ENCODE measurements around the gene TRPC4. TPM values are rescaled to one million over a fixed set of nuclear protein-coding genes. Genes with fewer than 3 reads are reported as not detected.
A peak's percentile ranks its signal among the peaks of the same experiment; 100 is the strongest.

The TRPC4 gene
- polyA plus RNA-seq, 1 donor from 2014 or later, result 8.8 TPM

DNA sequence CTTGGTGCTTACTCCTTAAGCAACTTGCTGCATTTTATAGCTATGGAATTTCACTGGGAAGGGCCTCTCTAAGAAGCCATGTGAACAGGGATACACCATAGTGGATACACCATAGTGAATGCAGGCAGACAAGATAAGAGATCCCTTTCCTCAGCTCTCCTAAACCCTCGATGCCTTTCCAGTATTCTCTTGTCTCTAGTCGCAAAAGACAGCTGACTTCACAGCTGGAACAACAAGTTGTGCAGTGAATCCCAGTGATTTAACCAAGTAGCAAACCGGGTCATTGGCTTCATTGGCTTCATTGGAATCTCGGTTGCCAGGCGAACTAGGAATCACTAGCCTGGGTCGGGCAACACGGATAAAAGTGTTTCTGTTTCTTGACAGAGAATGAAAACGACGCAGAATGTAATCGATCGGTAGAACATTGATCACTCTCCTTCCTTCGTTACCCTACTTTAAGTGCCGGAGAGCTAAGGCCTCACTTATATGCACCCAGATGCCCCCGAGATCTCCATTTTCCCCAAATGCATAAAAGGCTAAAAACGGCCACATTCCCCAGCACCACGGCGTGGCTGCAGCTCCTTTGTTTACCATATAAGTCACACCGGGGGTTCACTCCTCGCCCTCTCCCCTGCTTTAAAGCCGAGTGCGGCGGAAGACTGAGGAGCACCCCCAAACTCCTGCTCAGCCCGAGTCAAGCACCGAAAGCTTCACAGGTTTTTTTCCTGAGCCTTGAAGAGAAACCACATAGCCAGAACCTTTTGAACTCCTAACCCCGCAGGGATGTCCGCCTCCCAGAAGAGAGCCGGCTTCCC, 674 bp downstream of the TRPC4 start:
- peak overlapping the region; percentile 18 for H3K27ac ChIP-seq (ENCODE audit: low read length)
- no peaks in the 10 kb centered on the region for H3K36me3 ChIP-seq (ENCODE audit: insufficient read depth, low read length)
- peak overlapping the region; percentile 79 for H3K4me3 ChIP-seq (ENCODE audit: low read length)
- no peaks in the 10 kb centered on the region for H3K9me2 ChIP-seq (ENCODE audit: insufficient read depth, low read length)
- H3K4me2 ChIP-seq (ENCODE audit: low read length), result peak overlapping the region; percentile 62
- peaks cover 31% of the 10 kb centered on the region for H3K79me2 ChIP-seq (replicated peaks; ENCODE audit: insufficient read depth, low read length)
- H3F3A ChIP-seq (ENCODE audit: insufficient read depth, low read length, poor library complexity, severe bottlenecking), result no peaks in the 10 kb centered on the region
- H3K27me3 ChIP-seq (ENCODE audit: insufficient read depth, low read depth, low read length), result no peaks in the 10 kb centered on the region
- H3K9me3 ChIP-seq (ENCODE audit: low read length), result no peaks in the 10 kb centered on the region
- H3K9ac ChIP-seq (ENCODE audit: low read length), result peak overlapping the region; percentile 62
- peak overlapping the region; percentile 46 for H2AFZ ChIP-seq (ENCODE audit: low read depth, low read length)
- peak; percentile 21 for TF ChIP-seq SMC3 (conservative IDR thresholded peaks at IDR 0.05; ENCODE audit: poor library complexity)
- TF ChIP-seq RAD21 (conservative IDR thresholded peaks at IDR 0.05), result peak; percentile 29
- no peak for TF ChIP-seq TAF1 (IDR thresholded peaks at IDR 0.05; ENCODE audit: low read depth)
- no peak for TF ChIP-seq POLR2AphosphoS5 (IDR thresholded peaks at IDR 0.05)
- no peaks in the 10 kb centered on the region for H4K20me1 ChIP-seq (ENCODE audit: insufficient read depth)

DNA sequence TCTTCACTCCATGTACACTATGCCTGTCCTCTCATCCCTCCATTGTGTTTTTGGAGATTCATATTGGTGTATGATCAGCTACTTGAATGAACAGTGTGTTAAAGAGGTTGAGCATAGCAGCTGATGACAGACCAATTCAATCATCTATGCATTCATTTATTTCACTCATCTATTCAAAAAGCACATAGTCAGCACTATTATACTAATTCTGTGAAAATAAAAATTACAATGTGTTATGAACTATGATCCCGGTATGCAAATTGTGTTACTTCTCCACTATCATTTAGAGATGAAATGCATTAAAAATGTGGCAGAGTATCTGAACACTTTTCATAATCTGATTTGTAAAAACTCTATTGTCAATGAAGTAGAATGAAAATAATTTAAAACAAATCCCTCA, 5.9 kb downstream of the TRPC4 start:
- Histone ChIP-seq H3K9me2 (ENCODE audit: insufficient read depth, low read length) (no peaks in the 10 kb centered on the region), H3K27ac (ENCODE audit: low read length) (no peak overlapping the region), H3K4me3 (ENCODE audit: low read length) (no peak overlapping the region), H4K20me1 (ENCODE audit: insufficient read depth) (no peaks in the 10 kb centered on the region), H3K36me3 (ENCODE audit: insufficient read depth, low read length) (no peaks in the 10 kb centered on the region), H2AFZ (ENCODE audit: low read depth, low read length) (no peak overlapping the region), H3F3A (ENCODE audit: insufficient read depth, low read length, poor library complexity, severe bottlenecking) (no peaks in the 10 kb centered on the region), H3K9me3 (ENCODE audit: low read length) (no peaks in the 10 kb centered on the region), H3K4me2 (ENCODE audit: low read length) (no peak overlapping the region), H3K9ac (ENCODE audit: low read length) (no peak overlapping the region), H3K27me3 (ENCODE audit: insufficient read depth, low read depth, low read length) (no peaks in the 10 kb centered on the region), H3K79me2 (replicated peaks; ENCODE audit: insufficient read depth, low read length) (peaks cover 41% of the 10 kb centered on the region)
- TF ChIP-seq, protein P1, sequence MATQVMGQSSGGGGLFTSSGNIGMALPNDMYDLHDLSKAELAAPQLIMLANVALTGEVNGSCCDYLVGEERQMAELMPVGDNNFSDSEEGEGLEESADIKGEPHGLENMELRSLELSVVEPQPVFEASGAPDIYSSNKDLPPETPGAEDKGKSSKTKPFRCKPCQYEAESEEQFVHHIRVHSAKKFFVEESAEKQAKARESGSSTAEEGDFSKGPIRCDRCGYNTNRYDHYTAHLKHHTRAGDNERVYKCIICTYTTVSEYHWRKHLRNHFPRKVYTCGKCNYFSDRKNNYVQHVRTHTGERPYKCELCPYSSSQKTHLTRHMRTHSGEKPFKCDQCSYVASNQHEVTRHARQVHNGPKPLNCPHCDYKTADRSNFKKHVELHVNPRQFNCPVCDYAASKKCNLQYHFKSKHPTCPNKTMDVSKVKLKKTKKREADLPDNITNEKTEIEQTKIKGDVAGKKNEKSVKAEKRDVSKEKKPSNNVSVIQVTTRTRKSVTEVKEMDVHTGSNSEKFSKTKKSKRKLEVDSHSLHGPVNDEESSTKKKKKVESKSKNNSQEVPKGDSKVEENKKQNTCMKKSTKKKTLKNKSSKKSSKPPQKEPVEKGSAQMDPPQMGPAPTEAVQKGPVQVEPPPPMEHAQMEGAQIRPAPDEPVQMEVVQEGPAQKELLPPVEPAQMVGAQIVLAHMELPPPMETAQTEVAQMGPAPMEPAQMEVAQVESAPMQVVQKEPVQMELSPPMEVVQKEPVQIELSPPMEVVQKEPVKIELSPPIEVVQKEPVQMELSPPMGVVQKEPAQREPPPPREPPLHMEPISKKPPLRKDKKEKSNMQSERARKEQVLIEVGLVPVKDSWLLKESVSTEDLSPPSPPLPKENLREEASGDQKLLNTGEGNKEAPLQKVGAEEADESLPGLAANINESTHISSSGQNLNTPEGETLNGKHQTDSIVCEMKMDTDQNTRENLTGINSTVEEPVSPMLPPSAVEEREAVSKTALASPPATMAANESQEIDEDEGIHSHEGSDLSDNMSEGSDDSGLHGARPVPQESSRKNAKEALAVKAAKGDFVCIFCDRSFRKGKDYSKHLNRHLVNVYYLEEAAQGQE (IDR thresholded peaks at IDR 0.05; ENCODE audit: borderline replicate concordance), result no peak
- TF ChIP-seq, protein P2, sequence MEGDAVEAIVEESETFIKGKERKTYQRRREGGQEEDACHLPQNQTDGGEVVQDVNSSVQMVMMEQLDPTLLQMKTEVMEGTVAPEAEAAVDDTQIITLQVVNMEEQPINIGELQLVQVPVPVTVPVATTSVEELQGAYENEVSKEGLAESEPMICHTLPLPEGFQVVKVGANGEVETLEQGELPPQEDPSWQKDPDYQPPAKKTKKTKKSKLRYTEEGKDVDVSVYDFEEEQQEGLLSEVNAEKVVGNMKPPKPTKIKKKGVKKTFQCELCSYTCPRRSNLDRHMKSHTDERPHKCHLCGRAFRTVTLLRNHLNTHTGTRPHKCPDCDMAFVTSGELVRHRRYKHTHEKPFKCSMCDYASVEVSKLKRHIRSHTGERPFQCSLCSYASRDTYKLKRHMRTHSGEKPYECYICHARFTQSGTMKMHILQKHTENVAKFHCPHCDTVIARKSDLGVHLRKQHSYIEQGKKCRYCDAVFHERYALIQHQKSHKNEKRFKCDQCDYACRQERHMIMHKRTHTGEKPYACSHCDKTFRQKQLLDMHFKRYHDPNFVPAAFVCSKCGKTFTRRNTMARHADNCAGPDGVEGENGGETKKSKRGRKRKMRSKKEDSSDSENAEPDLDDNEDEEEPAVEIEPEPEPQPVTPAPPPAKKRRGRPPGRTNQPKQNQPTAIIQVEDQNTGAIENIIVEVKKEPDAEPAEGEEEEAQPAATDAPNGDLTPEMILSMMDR (IDR thresholded peaks at IDR 0.05; ENCODE audit: poor library complexity, severe bottlenecking), result no peak
- TF ChIP-seq TAF1 (IDR thresholded peaks at IDR 0.05; ENCODE audit: low read depth), result no peak
- TF ChIP-seq SMC3 (conservative IDR thresholded peaks at IDR 0.05; ENCODE audit: poor library complexity), result no peak
- TF ChIP-seq POLR2AphosphoS5 (IDR thresholded peaks at IDR 0.05), result no peak
- no peak for TF ChIP-seq EZH2 (IDR thresholded peaks at IDR 0.05; ENCODE audit: borderline replicate concordance, insufficient read depth, low read length, poor library complexity, severe bottlenecking)
- no peak for TF ChIP-seq MXI1 (conservative IDR thresholded peaks at IDR 0.05; ENCODE audit: poor library complexity, severe bottlenecking)
- no peak for TF ChIP-seq RAD21 (conservative IDR thresholded peaks at IDR 0.05)
- TF ChIP-seq EP300 (conservative IDR thresholded peaks at IDR 0.05; ENCODE audit: poor library complexity, severe bottlenecking), result no peak
